ENCODE measurements around the gene ITPKC.

ITPKC gene

DNA sequence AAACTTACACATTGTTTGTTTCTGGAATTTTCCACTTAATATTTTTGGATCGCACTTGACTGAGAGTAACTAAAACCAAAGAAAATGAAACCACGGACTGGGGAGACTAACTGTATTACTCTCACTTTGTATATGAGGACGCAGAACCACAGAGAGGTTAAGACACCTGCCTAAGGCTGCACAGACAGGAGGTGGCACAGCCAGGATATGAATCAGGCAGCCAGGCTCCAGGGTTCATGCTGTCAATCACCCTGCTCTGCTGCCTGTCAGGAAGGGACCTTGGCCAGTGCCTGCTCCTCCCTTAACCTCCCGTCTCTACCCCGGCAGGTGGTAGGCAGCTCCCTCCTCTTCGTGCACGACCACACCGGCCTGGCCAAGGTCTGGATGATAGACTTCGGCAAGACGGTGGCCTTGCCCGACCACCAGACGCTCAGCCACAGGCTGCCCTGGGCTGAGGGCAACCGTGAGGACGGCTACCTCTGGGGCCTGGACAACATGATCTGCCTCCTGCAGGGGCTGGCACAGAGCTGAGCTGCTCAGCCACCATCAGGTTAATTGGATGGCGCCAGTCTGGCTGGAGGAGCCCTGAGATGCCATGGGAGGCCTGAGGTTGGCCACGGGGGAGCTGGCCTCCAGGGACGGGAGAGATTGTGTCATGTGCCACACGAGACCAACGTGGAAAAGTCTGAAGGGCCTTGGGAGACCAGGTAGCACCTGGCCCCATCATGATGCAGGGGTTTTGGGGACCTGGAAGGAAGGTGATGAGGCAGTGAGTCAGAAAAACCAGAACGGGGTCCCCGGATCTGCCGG lies 22.3 kb downstream of the ITPKC start:
- DNase-seq (no peak), ATAC-seq (ENCODE audit: insufficient read depth, low read depth) (no peak)
- Histone ChIP-seq H3K36me3 (ENCODE audit: insufficient read depth, low read length) (peaks cover 48% of the 10 kb centered on the region), H3K9me3 (ENCODE audit: insufficient read depth, low read length, severe bottlenecking) (no peaks in the 10 kb centered on the region), H3K79me2 (ENCODE audit: insufficient read depth, low read length) (no peaks in the 10 kb centered on the region), H3K27me3 (ENCODE audit: insufficient read depth, low read length, poor library complexity) (no peaks in the 10 kb centered on the region), H3K27ac (ENCODE audit: low read length) (no peak overlapping the region), H3K4me2 (ENCODE audit: insufficient read depth, low read length) (no peak overlapping the region), H4K20me1 (ENCODE audit: insufficient read depth, low read length) (no peaks in the 10 kb centered on the region), H3K4me1 (ENCODE audit: insufficient read depth, low read length) (no peaks in the 10 kb centered on the region), H3K4me3 (ENCODE audit: low read depth in 1 of 2, low read length in 2 of 2) (no peak overlapping the region), H3K9ac (ENCODE audit: low read depth, low read length) (no peak overlapping the region), H2AFZ (ENCODE audit: low read depth, low read length) (no peak overlapping the region)
- TF ChIP-seq EZH2 (IDR thresholded peaks at IDR 0.05; ENCODE audit: borderline replicate concordance, low read depth, low read length, severe bottlenecking): no peak
- TF ChIP-seq, protein P1, sequence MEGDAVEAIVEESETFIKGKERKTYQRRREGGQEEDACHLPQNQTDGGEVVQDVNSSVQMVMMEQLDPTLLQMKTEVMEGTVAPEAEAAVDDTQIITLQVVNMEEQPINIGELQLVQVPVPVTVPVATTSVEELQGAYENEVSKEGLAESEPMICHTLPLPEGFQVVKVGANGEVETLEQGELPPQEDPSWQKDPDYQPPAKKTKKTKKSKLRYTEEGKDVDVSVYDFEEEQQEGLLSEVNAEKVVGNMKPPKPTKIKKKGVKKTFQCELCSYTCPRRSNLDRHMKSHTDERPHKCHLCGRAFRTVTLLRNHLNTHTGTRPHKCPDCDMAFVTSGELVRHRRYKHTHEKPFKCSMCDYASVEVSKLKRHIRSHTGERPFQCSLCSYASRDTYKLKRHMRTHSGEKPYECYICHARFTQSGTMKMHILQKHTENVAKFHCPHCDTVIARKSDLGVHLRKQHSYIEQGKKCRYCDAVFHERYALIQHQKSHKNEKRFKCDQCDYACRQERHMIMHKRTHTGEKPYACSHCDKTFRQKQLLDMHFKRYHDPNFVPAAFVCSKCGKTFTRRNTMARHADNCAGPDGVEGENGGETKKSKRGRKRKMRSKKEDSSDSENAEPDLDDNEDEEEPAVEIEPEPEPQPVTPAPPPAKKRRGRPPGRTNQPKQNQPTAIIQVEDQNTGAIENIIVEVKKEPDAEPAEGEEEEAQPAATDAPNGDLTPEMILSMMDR (IDR thresholded peaks at IDR 0.05; ENCODE audit: borderline replicate concordance, extremely low read depth, low read length, poor library complexity, severe bottlenecking): no peak

DNA sequence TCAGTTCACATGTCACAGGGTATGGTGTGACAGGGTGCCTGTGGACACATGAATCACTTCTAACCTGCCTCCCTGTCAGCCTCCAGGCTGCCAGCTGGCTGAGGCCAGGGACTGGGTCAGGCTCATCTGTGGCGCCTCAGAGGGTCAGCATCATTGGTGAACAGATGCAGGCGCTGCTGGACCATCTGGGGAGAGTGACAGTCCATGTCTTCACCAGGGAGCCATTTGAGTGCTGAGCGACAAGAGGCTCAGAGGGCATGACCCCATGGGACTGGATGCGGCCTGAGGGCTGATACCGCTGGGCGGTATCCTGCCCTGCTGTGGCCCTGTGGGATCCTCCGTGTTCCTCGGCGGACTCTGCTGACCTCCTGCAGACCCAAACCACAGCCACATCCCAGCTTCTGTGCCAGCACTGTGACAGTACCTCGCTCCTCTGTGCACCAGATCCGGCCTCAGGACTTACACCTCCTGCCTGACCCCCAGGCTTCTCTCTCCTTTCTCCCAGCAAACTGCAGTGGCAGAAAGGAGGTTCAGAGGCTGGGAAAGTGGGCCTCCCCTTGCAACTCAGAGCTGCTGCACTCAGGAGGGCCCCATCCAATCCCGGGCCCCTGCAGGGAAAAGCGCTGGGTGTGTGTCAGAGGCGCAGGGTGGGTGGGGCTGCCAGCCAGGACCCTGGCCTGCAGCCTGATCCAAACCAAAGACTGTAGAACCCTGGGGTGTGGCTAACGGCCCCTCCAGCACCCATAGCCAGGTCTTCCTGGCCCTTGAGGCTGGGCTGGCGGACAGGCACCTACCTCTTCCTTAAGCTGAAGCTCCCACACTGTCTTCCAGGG lies 23.2 kb downstream of the ITPKC start:
- Histone ChIP-seq H3K27me3 (ENCODE audit: insufficient read depth, low read length, poor library complexity) (no peaks in the 10 kb centered on the region), H3K36me3 (ENCODE audit: insufficient read depth, low read length) (peaks cover 42% of the 10 kb centered on the region), H2AFZ (ENCODE audit: low read depth, low read length) (no peak overlapping the region), H4K20me1 (ENCODE audit: insufficient read depth, low read length) (no peaks in the 10 kb centered on the region), H3K9ac (ENCODE audit: low read depth, low read length) (no peak overlapping the region), H3K4me3 (ENCODE audit: low read depth in 1 of 2, low read length in 2 of 2) (no peak overlapping the region), H3K79me2 (ENCODE audit: insufficient read depth, low read length) (no peaks in the 10 kb centered on the region), H3K9me3 (ENCODE audit: insufficient read depth, low read length, severe bottlenecking) (no peaks in the 10 kb centered on the region), H3K27ac (ENCODE audit: low read length) (no peak overlapping the region), H3K4me2 (ENCODE audit: insufficient read depth, low read length) (no peak overlapping the region), H3K4me1 (ENCODE audit: insufficient read depth, low read length) (no peaks in the 10 kb centered on the region)
- TF ChIP-seq, protein P1 (IDR thresholded peaks at IDR 0.05; ENCODE audit: borderline replicate concordance, extremely low read depth, low read length, poor library complexity, severe bottlenecking): no peak
- TF ChIP-seq EZH2 (IDR thresholded peaks at IDR 0.05; ENCODE audit: borderline replicate concordance, low read depth, low read length, severe bottlenecking): no peak
- DNase-seq (no peak), ATAC-seq (ENCODE audit: insufficient read depth, low read depth) (0 out of 3 replicates have a peak, but pooled peaks have one; percentile 22)

GRCh38 chr19:40740747-40741146 lies 23.8 kb downstream of the ITPKC start:
- Histone ChIP-seq H2AFZ (ENCODE audit: low read depth, low read length) (no peak overlapping the region), H3K27me3 (ENCODE audit: insufficient read depth, low read length, poor library complexity) (no peaks in the 10 kb centered on the region), H3K4me1 (ENCODE audit: insufficient read depth, low read length) (no peaks in the 10 kb centered on the region), H3K36me3 (ENCODE audit: insufficient read depth, low read length) (peaks cover 36% of the 10 kb centered on the region), H3K4me3 (ENCODE audit: low read depth in 1 of 2, low read length in 2 of 2) (no peak overlapping the region), H3K9ac (ENCODE audit: low read depth, low read length) (no peak overlapping the region), H3K4me2 (ENCODE audit: insufficient read depth, low read length) (no peak overlapping the region), H3K27ac (ENCODE audit: low read length) (no peak overlapping the region), H3K9me3 (ENCODE audit: insufficient read depth, low read length, severe bottlenecking) (no peaks in the 10 kb centered on the region), H3K79me2 (ENCODE audit: insufficient read depth, low read length) (no peaks in the 10 kb centered on the region), H4K20me1 (ENCODE audit: insufficient read depth, low read length) (no peaks in the 10 kb centered on the region)
- no peak for DNase-seq
- no peak for ATAC-seq (ENCODE audit: insufficient read depth, low read depth)
- no peak for TF ChIP-seq EZH2 (IDR thresholded peaks at IDR 0.05; ENCODE audit: borderline replicate concordance, low read depth, low read length, severe bottlenecking)
- TF ChIP-seq, protein P1 (IDR thresholded peaks at IDR 0.05; ENCODE audit: borderline replicate concordance, extremely low read depth, low read length, poor library complexity, severe bottlenecking): no peak
